HG03175 (cell line): ENCODE measurements around the gene SLC5A12.
A peak's percentile ranks its signal among the peaks of the same experiment; 100 is the strongest.

ENCODE experiments used
- ATAC-seq: cut with Tn5 transposase; IDR thresholded peaks from one replicate; pipeline ENCODE4 v1.9.1; 2021; ENCODE audit warnings: mild to moderate bottlenecking, moderate library complexity; ENCODE audit not compliant: unreplicated experiment

Gene SLC5A12, protein sequence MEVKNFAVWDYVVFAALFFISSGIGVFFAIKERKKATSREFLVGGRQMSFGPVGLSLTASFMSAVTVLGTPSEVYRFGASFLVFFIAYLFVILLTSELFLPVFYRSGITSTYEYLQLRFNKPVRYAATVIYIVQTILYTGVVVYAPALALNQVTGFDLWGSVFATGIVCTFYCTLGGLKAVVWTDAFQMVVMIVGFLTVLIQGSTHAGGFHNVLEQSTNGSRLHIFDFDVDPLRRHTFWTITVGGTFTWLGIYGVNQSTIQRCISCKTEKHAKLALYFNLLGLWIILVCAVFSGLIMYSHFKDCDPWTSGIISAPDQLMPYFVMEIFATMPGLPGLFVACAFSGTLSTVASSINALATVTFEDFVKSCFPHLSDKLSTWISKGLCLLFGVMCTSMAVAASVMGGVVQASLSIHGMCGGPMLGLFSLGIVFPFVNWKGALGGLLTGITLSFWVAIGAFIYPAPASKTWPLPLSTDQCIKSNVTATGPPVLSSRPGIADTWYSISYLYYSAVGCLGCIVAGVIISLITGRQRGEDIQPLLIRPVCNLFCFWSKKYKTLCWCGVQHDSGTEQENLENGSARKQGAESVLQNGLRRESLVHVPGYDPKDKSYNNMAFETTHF

DNA sequence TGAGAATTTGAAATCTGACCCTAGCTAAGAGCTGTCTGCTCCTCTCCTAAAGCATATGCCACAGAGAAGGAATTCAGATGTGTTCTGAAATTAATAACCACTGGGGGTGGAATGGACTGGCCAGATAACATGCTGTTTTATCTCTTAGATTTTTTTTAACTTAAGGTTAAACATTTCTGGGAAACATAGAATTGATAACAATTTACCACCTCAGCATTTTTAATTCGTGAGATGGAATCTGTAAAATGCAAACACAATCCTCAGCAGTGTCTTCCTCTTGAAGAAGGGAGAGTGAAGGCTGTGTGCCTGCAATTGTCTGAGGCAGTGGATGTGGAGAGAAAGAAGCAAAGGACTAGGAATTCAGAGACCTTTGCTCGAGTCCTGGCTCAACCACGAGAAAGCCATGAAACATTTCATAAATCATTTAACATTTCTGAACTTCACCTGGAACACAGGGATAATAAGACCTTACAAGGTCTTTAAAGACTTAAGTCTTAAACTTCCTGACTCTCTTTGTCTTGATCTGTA is at the start of gene SLC5A12:
TSS of gene SLC5A12 (minus strand) at position 113 of the 528 bp plus-strand sequence. CDS start 346 bp downstream, outside the sequence.
- ATAC-seq = no peak

DNA sequence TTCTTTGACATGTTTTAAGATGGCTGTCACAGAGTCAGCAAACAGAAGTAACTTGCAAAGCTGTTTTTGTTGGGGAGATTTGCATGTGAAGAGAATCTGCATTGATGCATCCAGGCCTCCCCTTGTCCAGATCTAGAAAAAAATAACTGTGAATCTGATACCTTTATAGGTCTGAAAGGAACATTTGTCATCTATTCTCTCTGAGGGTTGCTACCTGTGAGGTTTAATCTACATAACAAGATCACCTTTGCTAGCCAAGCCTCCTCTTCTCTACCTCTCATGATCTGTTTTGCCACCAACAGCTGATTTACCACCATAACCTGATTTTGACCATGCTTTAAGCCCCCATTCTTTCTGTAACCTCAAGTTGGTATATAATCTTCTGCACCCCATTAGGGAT is 47.2 kb upstream of the SLC5A12 start:
- no peak for ATAC-seq

DNA sequence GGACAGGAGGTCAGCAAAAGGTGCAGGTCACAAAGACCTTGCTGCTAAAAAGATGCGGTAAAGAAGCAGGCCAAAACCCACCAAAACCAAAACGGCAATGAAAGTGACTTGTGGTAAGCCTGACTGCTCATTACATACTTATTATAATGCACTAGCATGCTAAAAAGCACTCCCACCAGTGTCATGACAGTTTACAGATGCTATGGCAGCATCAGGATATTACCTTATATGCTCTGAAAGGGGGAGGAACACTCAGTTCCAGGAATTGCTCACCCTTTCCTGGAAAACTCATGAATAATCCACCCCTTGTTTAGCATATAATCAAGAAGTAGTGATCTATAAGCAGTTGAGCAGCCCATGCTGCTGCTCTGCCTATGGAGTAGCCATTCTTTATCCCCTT is 45.2 kb upstream of the SLC5A12 start:
- ATAC-seq = no peak

DNA sequence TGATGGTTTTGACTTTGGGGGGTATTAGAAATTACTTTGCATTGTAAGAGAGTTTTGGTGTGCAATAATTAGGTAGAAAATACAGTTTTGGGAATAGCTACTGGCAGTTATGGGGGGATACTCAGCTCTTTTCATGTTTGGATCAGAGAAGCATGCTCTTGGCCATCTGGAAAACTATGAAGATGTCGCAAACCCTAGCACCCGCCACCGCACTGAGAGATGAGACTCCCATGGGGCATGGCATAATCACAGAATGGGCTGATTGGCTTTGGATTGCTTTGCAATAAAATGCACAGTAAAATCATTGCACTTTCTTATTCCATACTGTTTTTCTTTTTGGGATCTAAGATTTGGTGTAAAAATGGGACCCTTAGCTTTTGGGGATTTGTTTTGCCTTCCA is 43.5 kb upstream of the SLC5A12 start:
- ATAC-seq = no peak

DNA sequence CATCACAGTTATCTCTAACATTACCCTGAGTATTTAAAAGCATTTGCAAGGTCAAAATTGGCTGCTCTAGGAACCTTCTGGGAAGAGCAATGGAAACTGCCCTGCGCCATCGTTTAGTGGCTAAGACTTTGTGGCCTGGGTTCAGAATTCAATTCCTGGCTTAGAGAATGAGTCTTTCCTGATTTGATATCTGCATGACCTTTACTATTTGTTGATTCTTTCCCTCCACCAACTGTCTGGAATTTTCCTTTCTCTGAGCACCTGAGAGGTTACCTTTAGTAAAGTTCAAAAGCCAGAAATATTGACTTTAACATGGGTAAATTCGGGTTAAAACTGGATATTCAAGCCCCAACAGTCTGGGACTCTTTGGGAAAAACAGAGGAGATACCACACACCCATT is 43.0 kb upstream of the SLC5A12 start:
- no peak for ATAC-seq

DNA sequence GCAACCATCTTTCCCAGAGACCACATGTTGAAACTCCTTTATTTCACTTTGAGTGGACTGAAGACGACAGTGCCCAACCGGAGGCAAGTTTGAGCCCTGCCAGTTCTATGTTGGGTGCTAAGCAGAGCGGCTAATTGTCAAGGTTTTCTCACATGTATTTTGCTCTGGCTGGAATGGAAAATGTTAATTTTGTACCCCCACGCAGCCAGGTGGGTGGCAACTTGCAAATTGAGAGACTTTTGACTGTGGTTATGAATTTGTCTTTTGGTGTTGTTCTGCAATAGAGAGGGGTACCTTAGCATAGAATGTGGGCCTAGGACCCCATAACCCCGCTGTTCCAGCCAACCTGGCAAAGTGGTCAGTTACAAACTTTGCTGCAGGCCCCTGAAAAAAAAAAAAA is 42.5 kb upstream of the SLC5A12 start:
- no peak for ATAC-seq

DNA sequence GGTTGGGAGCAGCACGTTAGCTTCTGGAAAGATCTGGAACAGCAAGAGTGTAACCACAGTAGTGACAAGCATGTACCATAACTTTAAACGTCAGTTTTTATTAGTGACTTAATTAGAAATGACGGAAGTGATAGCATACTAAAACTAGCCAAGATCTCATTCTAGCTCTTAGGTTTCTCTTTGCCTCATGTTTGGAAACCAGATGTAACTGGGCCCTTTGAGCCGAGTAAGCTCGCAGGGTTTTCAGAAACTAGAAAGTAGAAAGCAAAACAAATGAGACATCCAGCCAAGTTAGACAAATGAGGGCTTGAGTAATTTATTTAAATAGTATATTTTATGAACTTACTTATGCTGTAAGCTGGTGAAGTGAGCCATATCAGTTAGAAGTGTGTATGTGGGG is 40.2 kb upstream of the SLC5A12 start:
- no peak for ATAC-seq

DNA sequence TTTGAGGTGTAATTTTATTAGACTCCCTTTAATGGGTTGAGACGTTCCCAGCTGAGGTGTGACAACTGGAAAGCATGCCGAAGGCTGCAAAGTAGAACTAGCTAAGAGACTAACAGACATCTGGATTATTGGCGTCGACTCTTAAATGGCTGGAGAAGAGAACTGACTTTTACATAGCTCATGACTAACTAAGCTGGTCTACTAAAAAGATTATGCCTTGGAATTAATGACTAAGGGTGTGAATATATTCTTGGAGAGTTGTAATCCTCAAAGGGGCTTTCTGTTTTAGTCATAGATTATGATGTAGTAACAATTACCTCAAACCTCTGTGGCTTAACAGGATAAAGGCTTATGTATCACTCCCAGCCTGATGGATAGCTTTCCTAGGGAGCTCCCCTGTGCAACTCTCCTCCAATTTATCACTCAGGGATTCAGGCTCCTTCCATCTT is 39.5 kb upstream of the SLC5A12 start:
- no peak for ATAC-seq

DNA sequence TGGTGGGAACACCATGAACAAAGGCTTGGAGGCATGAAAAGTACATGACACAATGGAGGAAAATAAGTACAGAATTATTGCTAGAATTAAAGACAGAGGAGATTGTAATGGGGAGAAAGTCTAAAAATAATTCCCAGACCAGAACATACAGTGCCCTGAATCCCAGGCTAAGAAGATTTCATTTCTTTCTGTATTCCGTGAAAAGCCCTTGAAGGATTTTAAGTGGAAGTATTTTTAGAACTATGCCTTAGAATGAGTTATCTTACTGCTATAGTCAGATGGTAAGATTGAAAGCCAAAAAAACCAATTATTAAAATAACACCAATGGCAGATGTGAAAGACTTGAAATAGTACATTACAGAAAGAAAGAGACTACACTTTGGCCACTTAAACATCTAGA is 36.1 kb upstream of the SLC5A12 start:
- ATAC-seq = no peak

DNA sequence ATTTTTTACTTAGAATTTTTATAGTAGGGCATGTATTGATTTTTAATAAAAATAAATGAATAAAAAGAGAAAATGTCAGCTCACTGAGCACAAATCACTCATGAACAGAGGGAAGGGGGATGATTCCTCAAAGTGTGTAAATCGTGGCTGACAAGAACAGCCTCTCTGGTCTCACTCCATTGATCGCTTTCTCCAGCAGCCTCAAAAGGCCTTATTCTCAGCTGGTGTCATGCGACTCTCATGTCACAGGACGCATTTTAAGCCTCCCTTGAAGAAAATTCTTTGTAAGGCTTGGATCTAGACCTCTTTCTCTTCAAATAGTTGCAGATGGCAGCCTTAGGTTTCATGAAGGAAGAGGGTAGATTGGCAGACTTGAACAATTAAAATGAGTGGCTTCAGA is 33.9 kb upstream of the SLC5A12 start:
- ATAC-seq = no peak

DNA sequence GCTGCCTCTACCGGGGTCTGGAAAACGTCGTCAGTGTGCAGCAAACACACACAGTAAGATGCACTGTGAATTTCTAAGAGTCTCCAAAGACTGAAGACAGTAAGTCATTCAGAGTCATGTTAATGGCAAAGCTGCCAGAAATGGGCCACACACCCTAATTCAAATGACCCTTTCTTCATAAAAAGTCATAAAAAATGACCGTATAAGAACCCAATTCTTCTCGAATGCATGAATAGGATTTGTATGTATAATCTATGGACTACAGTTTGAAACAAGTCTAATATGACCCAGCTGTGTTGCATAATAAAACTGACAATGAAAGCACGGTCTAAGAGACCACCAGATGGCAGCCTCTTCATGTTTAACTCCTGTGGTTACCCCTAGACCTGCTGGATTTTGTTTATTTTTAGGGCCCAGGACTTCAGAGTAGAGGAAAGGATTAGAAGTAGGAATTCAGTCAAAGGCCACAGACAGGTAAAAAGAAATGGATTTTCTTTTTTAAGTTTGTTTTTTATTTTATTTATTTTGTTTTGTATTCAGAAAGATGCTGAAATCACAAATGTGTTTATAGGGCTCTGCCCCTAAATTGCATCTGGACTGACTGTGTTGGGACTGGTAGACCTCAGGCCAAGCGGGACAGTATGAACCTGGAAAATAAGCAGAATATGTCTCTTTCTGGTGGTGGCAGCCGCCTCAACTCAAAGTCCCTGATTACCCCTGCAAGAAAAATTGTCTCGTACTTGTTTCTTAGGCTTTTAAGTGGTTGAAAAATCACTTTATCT is 32.1 kb upstream of the SLC5A12 start:
- no peak for ATAC-seq

DNA sequence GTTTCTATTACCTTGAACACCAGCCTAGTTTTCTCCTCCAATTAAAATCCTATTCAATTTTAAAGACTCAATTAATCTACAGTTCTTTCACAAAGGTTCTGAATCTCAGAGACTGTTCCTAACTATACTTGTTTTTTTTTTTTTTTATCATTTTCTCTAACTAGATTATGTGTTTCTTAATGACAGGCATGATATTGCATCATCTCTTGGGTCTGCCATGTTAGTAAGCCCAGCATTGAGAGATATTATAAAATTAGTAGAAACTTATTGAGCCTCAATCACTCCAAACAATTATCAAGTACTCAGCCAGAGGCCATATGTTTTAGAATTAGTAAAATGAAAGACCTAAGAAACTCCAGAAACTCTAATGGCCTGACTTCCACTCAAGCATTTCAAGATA is 28.1 kb upstream of the SLC5A12 start:
- ATAC-seq = no peak

DNA sequence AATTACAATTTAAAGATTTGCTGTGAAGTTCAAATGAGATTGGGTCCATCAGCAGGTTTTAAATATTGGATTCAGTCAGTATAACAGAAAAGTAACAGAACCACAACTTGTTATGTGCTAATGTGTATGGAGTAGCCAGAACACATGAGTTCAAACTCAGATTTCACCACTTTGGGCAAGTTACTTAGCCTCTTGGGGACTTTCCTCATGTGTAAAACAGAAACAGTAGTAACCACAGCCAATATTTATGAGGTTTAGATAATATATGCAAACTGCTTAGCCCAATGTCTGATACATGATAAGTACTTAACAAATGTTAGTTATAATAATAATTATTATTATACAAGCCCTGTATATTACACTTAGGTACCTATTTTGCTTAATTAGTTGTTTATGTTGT is 21.8 kb upstream of the SLC5A12 start:
- peak; percentile 46 for ATAC-seq

DNA sequence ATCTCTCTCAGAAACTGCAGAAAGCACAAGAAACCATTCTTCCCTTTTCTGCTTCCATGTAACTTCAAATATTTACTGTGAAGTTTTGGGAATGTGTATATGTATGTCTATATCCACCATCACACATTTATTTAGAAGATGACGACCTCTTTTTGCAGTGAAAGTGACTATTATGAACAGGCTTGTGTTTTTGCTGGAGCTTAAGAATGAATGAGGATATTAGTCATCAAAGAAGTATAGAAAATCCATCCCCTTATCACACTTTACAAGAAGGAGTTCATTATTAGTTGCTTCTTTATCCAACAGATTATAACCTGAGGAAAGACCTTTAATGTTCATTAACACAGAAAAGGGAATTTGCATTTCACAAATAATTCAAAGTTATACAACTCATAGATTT is 21.1 kb upstream of the SLC5A12 start:
- ATAC-seq = no peak

DNA sequence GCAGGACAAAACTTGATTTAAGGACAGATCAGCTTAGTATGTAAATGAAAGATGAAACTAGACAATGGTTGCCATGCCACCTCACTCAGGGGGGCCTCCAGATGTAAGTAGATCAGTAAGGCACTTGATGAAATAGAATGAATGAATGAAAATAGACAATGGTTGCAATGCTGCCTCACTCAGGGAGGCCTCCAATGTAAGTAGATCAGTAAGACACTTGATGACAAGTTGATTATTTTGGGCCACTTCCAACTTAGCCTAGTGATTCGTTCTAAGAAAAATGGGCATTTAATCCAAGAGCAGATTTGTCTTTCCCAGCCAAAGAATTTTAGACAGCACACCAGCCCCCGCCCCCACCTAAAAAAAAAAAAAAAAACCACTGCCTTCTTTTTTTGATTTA is 19.2 kb upstream of the SLC5A12 start:
- no peak for ATAC-seq

DNA sequence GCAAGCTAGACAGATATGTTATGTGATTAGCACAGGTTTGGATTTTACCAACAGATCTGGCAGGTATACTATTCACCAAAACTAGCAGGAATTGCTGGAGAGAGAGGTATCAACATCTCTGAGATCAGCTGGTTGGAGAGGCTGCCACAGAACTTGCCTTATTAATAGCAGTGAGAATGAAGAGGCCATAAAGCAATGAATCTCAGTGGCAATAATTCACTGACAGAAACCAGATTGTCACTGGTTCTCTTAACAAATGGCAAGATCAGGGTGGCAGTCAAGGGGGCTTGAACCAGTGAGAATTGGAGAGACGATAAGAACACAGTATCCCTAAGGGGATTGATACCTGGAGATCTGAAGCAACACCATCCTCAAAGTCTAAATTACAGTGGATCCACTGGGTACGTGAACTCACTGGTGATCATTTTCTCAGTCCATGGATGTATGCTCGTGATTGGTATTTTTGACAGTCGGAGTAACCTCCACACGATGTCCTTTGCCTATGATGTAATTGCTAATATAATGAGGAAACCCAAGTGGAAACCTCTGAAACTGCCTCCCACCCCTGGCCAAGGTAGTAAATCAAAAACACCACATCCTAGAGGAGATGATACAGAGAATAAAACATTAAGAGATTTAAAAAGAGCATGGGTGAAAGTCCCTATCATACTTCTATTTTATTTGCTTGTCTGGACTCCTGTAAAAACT is 17.7 kb upstream of the SLC5A12 start:
- ATAC-seq = no peak

DNA sequence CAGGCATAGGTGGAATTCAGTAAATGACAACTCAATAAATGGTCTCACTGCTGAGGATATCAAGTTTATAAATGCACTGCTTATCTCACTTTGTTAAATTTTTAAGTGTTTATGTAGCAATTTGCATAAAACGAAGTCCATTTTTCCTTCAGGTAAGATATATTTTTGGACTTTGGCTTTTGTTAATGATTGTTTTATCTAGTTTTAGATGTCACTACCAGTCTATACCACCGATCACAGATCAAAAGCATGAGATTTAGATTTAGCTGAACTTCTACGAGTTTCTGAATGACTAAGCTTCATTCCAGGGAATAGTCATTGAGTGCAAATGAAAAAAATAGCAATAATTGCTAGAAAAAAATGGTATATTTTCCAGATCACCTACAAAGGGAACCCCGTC is 12.8 kb upstream of the SLC5A12 start:
- no peak for ATAC-seq

DNA sequence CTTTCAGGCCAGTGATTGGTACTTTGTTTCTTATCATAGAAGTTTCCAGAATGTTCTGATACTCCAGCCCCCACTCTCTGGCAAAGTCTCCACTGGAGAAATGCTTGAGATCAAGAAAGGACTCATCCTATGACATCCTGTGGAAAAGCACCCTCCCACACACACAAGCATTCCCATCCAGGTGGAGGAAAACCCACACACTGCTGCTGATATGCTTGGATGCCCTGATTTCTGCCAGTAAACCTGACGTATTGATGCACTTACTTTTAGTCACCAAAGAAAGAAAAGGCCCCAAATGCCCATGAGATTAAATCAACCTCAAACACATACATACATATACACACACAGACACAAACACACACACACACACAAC is 9.2 kb upstream of the SLC5A12 start:
- no peak for ATAC-seq

DNA sequence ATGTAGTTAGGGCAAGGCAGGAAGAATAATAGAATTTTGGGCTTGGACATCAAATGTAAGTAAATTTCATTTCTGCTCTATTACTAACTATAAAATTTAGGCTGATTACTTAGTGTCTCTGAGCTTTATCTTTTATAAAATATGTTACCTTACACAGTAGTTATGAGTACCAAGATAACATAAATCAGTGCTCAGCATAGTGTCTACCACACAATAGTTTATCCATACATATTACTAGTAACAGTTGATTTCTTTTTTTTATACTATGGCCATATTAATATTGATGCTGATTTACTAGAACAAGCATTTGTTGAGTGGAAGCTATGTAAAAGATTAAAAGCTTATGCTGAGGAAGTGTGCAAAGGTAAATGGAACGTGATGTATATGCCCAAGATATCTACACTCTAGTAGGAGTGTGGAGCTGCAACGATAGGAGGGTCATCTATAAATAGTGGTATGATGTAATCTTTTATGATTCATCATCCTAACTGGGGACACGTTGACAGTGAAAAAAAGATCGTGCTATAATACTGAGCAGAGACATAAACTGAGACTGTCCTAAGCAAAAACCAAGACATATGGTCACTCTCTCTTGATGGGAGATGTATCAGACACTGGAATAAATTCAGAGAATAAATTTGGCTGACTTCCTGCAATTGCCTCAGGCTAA is 8.7 kb upstream of the SLC5A12 start:
- ATAC-seq = no peak

DNA sequence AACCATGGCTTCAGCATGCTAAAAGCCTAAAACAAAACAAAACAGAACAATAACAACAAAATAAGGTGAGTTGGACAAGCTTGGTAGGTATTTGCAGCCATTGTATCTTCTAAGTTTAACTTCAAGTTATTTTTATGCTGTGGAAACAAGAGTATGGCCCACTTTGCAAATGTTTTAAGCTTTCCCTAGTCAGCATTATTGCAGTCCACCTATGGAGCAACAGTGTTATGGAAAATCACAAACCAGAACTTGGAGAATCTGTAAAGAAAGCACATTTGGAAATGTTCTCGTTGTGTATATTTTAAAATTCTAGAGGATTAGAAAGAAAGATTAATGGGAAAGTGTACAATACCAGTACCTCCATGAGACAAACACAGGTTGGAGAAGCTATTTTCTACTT is 7.4 kb upstream of the SLC5A12 start:
- no peak for ATAC-seq
